ENCODE measurements around the gene AFDN.

Gene AFDN

GRCh38 chr6:167839755-167840154 is 13.0 kb downstream of the AFDN start:
- no peak for DNase-seq (ENCODE audit: low read depth)

- no peak for DNase-seq (ENCODE audit: low read depth)
Observed at GRCh38 chr6:167840160-167840525, 13.4 kb downstream of the AFDN start.

DNA sequence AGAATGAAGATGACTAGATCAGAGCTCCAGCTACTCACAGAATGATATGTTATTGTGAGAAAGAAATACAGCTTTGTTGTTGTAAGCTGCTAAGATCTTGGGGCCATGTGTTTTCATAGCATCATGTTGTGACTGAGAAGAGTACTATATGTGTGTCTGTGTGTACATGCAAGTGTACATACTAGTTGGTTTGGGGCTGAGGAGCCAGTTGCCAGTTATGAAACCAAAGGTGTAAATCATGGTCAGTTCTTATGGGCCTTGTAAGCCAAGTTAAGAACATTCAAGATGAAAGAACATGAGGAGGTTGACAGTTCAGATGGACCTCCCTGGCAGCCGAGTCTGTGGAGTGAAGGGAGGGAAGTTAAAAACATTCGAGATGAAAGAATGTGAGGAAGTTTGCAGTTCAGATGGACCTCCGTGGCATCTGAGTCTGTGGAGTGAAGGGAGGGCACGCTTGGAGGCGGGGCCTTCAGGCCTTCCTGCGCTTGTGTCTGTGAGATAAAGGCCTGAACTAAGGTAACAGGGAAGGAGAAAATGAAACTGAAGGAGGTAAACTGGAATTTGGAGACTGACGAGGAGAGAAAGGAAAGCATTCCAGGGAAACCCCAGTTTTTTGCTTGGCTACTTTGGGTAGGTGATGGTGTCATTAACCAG is 13.9 kb downstream of the AFDN start:
- no peak for DNase-seq (ENCODE audit: low read depth)

DNA sequence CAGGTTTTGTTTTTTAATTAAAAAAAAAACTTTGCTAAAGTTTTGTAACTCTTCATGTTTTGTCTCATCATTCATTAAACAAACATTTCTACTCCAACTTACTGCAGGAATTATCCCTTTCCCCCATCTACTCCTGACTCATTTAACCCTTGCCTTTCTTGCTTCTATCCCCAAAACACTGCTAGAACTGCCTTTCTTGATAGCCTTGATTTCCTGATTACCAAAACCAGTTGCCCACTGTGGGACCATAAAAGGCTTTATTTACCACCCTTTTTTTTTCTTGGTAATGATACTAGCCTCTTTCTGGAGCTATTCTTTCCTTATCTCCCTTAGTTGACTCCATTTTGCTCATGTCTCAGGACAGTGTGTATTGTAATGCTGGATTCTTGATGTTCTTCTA is 15.3 kb downstream of the AFDN start:
- no peak for DNase-seq (ENCODE audit: low read depth)

DNA sequence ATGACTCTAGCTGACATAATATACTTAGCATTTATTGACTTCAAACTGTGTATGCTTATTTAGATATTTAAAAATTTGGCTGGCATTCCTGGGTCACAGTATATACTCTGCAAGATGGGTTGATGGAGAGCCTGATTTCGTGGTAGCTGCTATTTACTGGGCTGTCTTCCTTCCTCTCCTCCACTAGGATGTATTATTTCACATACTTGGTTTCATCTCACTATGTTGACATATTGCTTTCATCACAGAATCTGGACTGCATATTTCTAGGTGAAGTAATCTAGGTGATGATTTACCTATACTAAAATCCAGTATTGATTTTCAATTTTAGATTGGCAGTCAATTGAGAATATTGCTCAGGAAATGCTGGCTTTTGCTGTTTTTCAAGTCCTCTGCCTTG is 15.7 kb downstream of the AFDN start:
- DNase-seq (ENCODE audit: low read depth) = no peak

DNA sequence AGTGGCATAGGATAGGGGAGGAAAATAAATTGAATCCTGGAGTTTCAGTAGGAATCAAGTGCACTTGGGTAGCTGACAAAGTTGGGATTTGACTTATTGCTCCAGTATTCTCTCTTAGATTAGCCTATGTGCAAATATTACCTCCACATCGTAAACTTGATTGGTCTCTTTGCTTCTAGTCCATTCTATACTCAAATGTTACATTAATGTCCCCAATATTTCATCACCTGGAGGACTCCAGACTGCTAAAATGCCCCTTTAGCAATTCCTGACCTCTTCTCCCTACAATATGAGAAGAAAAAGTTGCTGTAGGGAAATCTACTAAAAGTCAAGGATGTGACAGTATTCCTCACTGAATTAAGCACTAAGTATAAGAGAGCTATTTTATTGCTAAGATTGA is 16.3 kb downstream of the AFDN start:
- DNase-seq (ENCODE audit: low read depth) = no peak

DNA sequence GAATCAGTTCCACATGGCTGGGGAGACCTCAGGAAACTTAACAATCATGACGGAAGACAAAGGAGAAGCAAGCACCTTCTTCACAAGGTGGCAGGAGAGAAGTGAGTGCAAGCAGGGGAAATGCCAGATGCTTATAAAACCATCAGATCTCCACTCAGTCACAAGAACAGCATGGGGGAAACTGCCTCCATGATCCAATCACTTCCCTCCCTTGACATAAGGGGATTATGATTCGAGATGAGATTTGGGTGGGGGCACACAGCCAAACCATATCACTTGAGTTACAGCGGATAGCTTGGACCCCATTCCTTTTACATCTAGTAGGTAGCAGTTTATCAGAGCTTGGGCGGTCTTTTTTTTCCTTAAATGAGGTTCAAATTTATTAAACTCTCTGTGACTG is 19.1 kb downstream of the AFDN start:
- no peak for DNase-seq (ENCODE audit: low read depth)

DNA sequence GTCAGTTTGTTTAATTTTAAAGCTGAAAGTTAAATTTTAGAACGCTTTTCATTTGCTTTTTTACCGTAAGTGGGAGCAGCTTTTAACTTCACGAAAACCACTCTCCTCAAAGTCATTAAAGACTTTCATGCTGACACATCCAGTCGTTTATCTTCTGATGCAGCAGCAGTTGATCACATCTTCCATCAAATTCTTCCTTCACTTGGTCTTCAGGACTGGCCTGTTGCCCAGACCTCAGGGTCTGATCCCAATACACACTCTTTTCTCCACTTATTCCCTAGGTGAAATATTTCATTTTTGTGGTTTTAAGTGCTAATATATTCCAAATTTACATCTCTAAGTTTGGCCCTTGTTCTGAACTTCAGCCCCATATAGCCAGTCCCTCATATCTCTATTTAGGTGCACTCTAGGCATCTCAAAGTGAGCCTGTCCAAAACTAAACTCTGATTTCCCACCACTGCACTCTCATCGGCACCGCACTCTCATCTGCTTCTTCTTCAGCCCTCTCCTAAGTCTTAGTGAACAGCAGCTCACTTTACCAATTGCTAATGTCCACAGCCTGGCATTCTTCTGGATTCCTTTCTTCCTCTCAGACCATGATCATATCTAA is 20.4 kb downstream of the AFDN start:
- DNase-seq (ENCODE audit: low read depth) = no peak

DNA sequence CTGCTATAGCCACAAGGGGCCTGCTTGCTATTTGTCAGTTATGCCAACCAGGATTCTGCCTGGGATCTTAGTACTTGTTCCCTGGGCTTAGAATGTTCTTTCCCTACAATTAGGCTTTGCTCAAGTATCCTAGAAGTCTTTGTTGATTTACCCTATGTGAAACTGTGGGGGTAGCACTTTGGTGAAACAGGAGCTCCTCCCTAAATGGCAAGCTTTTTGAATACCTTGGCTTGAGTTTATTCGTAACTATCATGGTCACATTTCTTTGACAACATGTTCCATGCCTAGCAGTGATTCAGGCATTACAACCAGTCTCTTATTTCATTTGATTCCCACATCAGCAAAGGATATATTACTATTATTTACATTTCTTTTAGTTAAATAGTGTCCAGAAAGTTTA is 21.2 kb downstream of the AFDN start:
- no peak for DNase-seq (ENCODE audit: low read depth)

- no peak for DNase-seq (ENCODE audit: low read depth)
Observed at GRCh38 chr6:167848783-167849182, 22.1 kb downstream of the AFDN start.

GRCh38 chr6:167849846-167850459 is 23.2 kb downstream of the AFDN start:
- no peak for DNase-seq (ENCODE audit: low read depth)

DNA sequence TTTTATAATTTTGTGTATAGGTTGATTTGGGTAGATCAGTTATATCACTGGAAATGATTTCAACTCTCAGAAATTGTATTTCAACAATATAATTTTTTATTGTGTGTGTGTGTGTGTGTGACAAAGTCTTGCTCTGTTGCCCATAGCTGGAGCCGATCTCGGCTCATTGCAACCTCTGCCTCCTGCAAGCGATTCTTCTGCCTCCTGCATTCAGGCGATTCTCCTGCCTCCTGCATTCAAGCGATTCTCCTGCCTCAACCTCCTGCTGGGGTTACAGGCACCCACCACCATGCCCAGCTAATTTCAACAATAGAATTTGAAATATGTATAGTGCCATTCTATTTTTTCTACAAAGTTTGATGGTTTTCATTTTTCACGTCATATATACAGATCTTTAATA is 24.1 kb downstream of the AFDN start:
- DNase-seq (ENCODE audit: low read depth) = no peak

DNA sequence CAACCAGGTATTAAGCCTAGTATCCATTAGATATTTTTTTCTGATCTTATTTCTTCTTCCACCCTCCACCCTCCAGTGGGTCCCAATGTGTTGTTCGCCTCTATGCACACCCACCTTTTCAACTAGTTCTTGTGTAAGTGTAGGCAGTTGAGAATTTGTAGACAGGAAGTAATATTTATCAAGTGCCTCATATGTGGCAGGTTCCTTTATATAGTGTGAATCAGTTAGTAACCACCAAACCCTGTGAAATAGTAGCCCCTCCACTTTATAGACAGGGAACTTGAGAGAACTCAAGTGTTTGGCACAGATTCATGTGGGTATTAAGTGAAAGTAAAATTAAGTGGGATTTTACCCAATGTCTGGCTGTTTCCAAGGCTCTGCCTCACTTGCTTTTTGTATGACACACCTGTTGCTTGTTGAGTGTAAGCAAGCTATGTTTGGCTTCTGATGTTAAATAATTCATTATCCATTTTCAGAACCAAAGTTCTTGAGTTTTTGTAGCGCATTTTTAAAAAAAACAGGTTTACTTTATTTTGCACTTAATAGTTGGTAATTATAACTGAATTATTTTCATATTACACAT is 24.8 kb downstream of the AFDN start:
- no peak for DNase-seq (ENCODE audit: low read depth)

DNA sequence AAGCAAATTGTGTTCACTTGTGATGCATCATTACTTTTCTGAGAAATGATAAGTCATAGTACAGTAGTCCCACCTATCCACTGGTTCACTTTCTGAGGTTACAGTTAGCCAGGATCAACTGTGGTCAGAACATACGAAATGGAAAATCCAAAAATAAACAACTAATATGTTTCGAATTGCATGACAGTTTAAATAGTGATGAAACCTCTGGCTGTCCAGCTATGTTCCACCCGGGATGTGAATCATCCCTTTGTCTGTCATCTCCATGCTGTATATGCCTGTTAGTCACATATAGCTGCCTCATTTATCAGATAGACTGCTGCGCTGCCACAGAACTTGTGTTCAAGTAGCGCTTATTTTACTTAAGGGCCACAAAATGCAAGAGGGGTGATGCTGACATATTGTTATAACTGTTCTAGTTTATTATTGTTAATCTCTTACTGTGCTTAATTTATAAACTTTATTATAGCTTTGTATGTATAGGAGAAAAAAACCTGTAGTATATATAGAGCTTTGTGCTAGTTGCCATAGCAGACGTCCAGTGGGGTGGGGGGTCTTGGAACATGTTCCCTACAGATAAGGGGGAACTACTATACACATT is 29.2 kb downstream of the AFDN start:
- DNase-seq (ENCODE audit: low read depth) = no peak

GRCh38 chr6:167856474-167856873 is 29.8 kb downstream of the AFDN start:
- DNase-seq (ENCODE audit: low read depth) = no peak

- no peak for DNase-seq (ENCODE audit: low read depth)
Observed at GRCh38 chr6:167856999-167857660, 30.4 kb downstream of the AFDN start.

DNA sequence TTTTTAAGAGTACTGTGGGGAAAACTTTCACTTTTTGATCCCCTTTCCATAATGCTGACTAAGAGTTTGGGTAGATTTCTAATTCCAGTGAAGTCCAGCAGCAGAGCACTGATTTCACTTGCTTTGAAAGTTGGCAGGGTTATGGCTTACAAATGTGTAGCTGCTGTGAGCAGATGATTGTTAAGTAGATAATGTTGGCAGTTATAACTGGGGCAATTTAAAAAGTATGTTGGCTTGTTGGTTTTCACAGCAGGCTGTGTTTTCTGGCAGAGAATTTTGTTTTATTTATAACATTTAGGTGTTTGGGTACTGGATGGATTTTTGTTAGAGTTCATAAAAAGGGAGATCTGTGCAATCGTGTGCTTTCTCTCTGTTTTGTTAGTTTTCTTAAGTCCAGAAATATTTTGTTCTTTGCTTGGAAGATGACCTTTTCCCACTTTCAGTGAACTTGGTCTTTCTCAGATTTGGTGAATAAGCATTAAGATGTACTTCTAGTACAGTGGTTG is 31.4 kb downstream of the AFDN start:
- no peak for DNase-seq (ENCODE audit: low read depth)

DNA sequence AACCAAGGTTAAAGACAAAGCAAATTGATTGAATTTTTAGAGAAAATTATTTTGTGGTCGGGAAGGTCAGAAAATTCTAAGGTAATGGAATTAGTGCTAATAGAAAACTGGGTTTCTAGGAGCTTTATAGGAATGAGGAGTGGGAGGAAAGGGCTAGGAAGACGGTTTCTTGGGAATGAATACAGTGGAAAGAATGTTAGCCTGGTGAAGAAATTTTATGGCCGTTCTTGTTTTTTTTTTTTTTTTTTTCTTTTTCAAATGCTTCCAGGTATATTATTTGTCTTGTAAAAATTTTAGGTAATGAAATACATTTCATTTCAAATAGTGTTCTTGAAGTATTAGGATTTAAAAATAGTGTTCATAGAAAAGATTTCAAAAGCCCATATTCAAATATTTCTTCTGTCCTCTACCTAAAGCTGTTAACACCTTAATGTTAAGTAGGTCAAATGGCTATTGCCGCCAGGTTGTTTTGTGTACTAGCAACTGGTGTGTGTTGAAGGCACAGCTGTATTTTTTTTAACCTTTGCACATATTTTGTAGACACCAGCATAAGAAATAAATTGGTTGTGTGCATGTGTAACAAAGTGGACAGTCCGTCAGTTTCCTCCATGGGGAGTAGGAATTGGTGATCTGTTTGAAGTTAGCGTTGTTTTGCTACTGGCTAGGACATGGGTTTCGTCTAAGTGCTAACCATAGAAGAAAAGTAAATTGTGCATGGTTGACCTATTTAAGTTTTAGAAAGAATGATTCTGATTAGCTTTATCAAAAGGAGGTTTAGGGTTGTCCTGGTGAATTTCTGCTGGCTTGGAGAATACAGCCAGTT is 32.3 kb downstream of the AFDN start:
- DNase-seq (ENCODE audit: low read depth) = no peak

DNA sequence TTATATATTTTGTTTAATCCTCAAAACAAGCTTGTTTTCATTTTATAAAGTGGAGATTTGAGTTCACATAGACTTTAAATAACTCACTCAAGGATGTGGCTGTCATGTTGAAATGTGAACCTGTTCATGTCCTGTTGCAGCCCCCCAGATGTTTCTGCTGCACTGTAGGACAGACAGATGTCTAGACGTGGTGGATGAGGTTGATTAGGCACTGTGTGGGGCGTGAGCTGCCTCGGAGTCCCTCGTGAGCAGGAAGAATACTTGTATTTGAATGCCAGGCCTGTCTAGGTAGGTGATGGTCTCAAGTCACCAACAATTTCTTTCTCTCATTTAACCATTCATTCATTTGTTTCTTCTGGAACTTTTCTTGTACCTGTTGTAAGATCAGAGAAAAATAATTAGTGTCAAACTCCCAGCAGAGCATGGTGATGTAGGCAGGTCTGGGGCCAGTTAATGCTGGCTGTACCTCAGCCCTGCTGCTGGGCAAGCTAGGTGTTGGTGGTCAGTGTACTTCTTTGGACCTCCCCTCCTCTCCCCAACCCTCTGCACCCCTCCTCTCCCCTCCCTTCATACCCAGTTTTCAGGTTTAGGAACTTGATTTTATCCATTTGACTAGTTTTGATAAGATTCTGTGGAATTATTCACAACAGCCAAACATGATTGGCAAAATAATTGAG is 34.0 kb downstream of the AFDN start:
- no peak for DNase-seq (ENCODE audit: low read depth)

DNA sequence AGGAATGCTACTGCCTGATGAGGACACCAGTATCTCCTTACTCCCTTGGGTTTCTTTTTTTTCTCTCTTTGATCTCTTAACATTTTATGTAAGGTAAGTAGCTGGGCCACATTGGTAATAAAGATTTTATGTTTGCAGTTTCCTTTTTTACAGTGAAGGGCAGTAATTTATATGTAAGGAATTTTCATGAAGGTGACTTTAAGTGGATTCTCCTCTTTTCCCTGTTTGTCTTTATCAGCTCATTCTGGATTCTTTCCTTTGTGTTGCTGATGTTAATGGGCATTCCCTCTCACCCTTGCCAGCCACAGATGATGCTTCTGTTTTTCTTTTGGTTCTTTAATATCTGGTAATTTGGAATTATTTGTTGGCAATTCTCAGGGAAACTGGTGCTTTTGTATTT is 34.7 kb downstream of the AFDN start:
- no peak for DNase-seq (ENCODE audit: low read depth)

- no peak for DNase-seq (ENCODE audit: low read depth)
Observed at GRCh38 chr6:167863897-167864296, 37.2 kb downstream of the AFDN start.

Data from activated T-cell treated with anti-CD3 and anti-CD28 coated beads for 24 hours (primary cell).